Smooth muscle cell of the coronary artery (primary cell): Measurements from ENCODE around the gene AHCYL1. TPM values are rescaled to one million over a fixed set of nuclear protein-coding genes. Genes with fewer than 3 reads are reported as not detected.

Experiments used
- total RNA-seq: library from RNA; depleted of rRNA; stranded (reverse); fragments of >200 nt; gene quantifications from 2 replicates; pipeline ENCODE4 v1.2.3, GENCODE V29; 2014; ENCODE audit warnings: low replicate concordance

The AHCYL1 gene
- total RNA-seq = 58.8 and 59.9 TPM in 2 replicates

DNA sequence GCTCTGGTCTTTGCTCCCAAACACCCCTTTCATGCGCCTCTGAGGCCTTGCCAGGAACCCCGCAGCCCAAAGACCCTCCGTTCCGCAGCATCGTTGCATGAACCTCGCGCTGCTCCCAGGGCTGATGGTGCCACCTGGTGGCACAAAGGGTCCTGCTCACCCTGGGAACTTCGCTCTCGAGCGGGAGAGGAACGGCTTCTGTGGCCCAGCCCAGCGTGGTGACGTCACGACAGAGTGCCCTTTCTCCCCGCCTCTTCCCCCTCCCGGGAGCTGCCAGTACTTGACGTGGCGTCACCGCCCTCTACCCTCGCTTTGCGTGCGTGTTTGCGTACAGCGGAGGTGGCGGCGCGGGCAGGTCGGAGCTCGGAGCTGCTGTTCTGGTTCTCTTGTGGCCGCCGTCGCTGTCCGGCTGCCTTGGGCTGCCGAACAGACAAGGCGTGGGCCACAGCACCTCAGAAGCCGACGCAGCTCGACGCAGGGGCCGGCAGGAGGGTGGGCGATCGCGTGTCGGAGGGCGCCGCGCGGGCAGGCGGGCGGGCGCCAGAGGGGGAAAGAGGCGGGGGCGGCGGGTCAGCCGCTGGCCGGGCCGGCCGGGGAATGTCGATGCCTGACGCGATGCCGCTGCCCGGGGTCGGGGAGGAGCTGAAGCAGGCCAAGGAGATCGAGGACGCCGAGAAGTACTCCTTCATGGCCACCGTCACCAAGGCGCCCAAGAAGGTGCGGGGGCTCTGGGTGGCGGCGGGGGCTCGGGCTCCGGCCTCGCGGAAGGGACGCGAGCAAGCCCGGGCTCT lies at the start of gene AHCYL1:
TSS of gene AHCYL1 (plus strand) at position 310 of the 791 bp plus-strand sequence. CDS start at position 598, 288 bp downstream.

DNA sequence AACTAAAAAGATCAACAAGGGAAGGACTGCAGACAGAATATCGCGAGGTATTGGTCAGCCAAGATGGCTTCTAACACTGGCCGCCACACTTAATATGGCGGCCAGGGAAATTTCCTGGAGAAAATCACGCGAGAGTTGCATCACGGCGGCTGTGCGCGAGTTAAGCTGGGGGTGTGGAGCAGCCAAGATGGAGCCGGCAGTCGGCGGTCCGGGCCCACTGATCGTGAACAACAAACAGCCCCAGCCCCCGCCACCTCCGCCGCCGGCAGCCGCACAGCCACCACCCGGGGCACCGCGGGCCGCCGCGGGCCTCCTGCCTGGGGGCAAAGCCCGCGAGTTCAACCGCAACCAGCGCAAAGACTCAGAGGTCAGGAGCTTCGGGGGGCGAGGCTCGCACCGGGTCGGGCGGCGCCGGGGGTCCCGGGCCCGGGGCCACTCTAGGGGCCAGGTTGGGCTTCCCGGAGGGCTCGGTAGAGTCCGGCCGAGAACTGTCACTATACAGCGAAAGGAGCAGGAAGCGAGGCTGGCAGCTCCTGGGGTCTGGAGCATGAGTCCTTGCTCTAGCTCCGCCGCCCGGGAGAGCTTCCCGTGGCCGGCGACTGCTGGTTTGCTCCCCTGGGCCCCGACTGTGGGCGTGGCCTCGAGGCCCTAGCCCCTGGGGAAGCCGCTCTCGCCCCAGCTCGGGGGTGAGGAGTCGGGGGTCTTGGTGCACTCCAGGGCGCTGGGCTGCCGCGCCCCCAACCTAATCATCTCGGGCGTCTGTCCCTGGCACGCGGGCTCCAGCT lies 50.1 kb downstream of the AHCYL1 start, which contains the start of gene STRIP1:
TSS of gene STRIP1 (plus strand) at position 174 of the 785 bp plus-strand sequence. CDS start at position 188, 14 bp downstream.

GRCh38 chr1:110070671-110071242 lies 86.2 kb downstream of the AHCYL1 start, which contains the start of gene ALX3:
TSS of gene ALX3 (minus strand) at chr1:110070672. CDS start at chr1:110070612, 60 bp downstream.

Other genes with a start within 250 kb of the AHCYL1 start
- 37.6 and 107 TPM in 2 replicates for gene GSTM3, start 243.7 kb upstream of the AHCYL1 start, total RNA-seq
- not detected in 2 replicates for gene EPS8L3, start 220.8 kb upstream of the AHCYL1 start, total RNA-seq
- gene CSF1, start 73.9 kb upstream of the AHCYL1 start, total RNA-seq = 13.6 and 60.3 TPM in 2 replicates
- gene STRIP1, start 49.9 kb downstream of the AHCYL1 start, total RNA-seq = 35.9 and 61.7 TPM in 2 replicates
- not detected in 2 replicates for gene ALX3, start 85.9 kb downstream of the AHCYL1 start, total RNA-seq
- gene UBL4B, start 127.7 kb downstream of the AHCYL1 start, total RNA-seq = not detected in 2 replicates
- gene SLC6A17, start 165.7 kb downstream of the AHCYL1 start, total RNA-seq = under 0.01 and 0.82 TPM in 2 replicates
- 1.2 and 5.3 TPM in 2 replicates for gene KCNC4, start 225.5 kb downstream of the AHCYL1 start, total RNA-seq